Ishikawa (cell line): ENCODE results near the gene EMC8.

Experiments
- CEBPB ChIP-seq: IDR thresholded peaks from 2 replicates; pipeline ENCODE4 v1.6.1; 2012
- CREB1 ChIP-seq: IDR thresholded peaks from 2 replicates; pipeline ENCODE4 v1.6.1; 2012; ENCODE audit warnings: low read depth
- EGR1 ChIP-seq: IDR thresholded peaks from 2 replicates; pipeline ENCODE4 v1.6.1; 2012
- EP300 ChIP-seq: IDR thresholded peaks from 2 replicates; pipeline ENCODE4 v1.6.1; 2012; ENCODE audit warnings: borderline replicate concordance
- FOXM1 ChIP-seq: IDR thresholded peaks from 2 replicates; pipeline ENCODE4 v1.6.1; 2012; ENCODE audit warnings: low read depth, borderline replicate concordance
- MAX ChIP-seq: IDR thresholded peaks from 2 replicates; pipeline ENCODE4 v1.6.1; 2012
- NFIC ChIP-seq: IDR thresholded peaks from 2 replicates; pipeline ENCODE4 v1.6.1; 2012
- RAD21 ChIP-seq: IDR thresholded peaks from 2 replicates; pipeline ENCODE4 v1.6.1; 2012; ENCODE audit warnings: low read depth
- REST ChIP-seq: IDR thresholded peaks from 2 replicates; pipeline ENCODE4 v1.6.1; 2012; ENCODE audit warnings: low read depth, mild to moderate bottlenecking
- TAF1 ChIP-seq: IDR thresholded peaks from 2 replicates; pipeline ENCODE4 v1.6.1; 2012; ENCODE audit warnings: low read depth, mild to moderate bottlenecking
- TCF12 ChIP-seq: IDR thresholded peaks from 2 replicates; pipeline ENCODE4 v1.6.1; 2012; ENCODE audit warnings: low read depth
- TEAD4 ChIP-seq: IDR thresholded peaks from 2 replicates; pipeline ENCODE4 v1.6.1; 2012
- USF1 ChIP-seq: IDR thresholded peaks from 2 replicates; pipeline ENCODE4 v1.6.1; 2012
- YY1 ChIP-seq: IDR thresholded peaks from 2 replicates; pipeline ENCODE4 v1.6.1; 2012; ENCODE audit warnings: low read depth
- ZBTB7A ChIP-seq: IDR thresholded peaks from 2 replicates; pipeline ENCODE4 v1.6.1; 2012; ENCODE audit warnings: low read depth

The EMC8 gene

GRCh38 chr16:85806539-85806938 is 7.2 kb upstream of the EMC8 start:
- TF ChIP-seq MAX (no peak), EGR1 (no peak), USF1 (no peak)

GRCh38 chr16:85805442-85806045 is 6.2 kb upstream of the EMC8 start:
- TF ChIP-seq TCF12 = no peak
- no peak for TF ChIP-seq TEAD4
- no peak for TF ChIP-seq CREB1
- no peak for TF ChIP-seq EGR1
- no peak for TF ChIP-seq REST
- TF ChIP-seq NFIC = no peak
- no peak for TF ChIP-seq FOXM1
- TF ChIP-seq YY1 = no peak
- no peak for TF ChIP-seq EP300
- no peak for TF ChIP-seq MAX
- TF ChIP-seq CEBPB = no peak
- TF ChIP-seq USF1 = no peak
- no peak for TF ChIP-seq TAF1
- TF ChIP-seq RAD21 = no peak
- TF ChIP-seq ZBTB7A = no peak

- TF ChIP-seq EGR1 = no peak
- no peak for TF ChIP-seq CREB1
- no peak for TF ChIP-seq ZBTB7A
- TF ChIP-seq REST = no peak
- TF ChIP-seq TEAD4 = no peak
- TF ChIP-seq EP300 = no peak
- no peak for TF ChIP-seq RAD21
Measured at GRCh38 chr16:85803570-85803969, 4.2 kb upstream of the EMC8 start.

GRCh38 chr16:85800321-85800669 is 951 bp upstream of the EMC8 start:
- TF ChIP-seq TCF12 (no peak), NFIC (no peak), ZBTB7A (no peak), YY1 (no peak), USF1 (no peak), EP300 (no peak), TAF1 (no peak), CEBPB (no peak), RAD21 (no peak), CREB1 (no peak), FOXM1 (no peak), REST (no peak), TEAD4 (no peak), EGR1 (no peak), MAX (no peak)
